Epidermal melanocyte (primary cell): ENCODE data around the gene C19orf81.

Source experiments
- DNase-seq: peaks from one replicate; pipeline ENCODE4 v3.0.0; 2011; ENCODE audit warnings: low spot score; ENCODE audit not compliant: insufficient read length

Gene C19orf81

DNA sequence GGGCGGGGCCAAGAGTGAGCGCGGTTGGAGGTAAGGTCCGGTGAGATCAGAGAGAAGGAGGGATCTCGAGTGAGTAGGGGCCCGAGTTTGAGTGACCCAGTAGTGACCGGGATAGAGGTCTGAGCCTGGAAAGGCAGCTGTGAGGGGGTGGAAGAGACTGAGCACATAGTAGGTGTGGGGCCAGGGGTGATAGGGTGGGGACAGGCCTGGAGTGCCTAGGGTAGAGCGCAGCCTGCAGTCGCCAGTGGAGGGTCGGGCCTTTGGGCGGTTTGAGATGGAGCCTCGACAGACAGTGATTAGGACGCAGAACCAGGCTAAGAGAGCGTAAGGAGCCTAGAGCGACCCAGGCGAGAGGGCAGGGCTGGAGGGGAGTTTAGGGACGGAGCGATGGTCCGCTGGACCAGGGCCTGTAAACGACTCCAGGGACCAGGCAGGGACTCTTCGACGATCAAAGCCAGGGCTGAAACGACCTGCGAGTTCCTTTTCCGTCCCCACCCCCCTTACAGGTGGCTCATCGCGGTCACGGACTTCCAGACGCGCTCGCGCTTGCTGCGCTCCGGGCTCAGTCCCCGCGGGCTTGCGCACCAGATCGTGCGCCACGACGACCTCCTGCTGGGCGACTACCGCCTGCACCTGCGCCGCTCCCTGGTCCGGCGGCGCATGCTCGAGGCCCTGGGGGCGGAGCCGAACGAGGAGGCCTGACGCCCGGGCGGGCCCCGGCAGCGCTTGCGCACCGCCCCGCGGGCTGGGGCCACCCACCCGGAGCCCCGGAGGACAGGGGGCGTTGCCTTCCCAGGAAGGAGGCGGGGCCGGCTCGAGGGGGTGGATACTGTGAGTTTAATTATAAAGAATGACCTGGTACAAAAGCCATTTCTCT lies 9.4 kb downstream of the C19orf81 start:
- no peak for DNase-seq

DNA sequence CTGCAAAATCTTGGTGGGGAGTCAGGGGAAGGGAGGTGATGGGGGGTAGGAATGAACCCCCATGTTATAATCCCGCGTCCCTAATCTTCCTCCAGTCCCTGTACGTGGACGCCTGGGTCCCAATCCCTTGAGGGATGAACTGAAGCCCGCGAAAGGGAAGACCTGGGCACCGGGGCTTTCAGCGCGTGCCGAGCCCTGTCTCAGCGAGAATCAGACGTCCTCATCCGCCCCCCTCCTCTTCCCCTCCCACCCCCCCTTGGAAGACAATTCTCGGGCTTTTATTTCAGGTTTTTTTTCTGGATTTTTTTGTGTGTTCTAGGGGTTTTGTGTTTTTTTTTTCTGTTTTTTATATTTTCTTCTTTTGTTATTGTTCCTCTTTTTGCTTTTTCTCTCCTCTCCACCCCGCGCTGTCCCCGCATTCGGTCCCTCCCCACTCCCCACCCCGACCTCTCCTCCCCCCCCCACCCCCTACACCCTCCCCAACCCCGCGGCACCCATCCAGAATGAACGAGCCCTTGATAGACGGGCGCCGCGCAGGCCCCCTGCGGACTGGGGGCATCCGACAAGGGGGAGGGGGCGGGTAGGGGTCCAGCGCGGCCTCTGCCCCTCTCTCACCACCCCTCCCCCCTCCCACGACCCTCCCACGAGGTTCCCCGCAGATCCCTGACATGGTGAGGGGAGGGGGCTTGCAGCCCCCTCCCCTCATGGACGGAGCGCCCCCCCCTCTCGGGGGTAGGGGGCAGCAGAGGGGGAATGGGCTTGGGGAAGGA lies 10.3 kb downstream of the C19orf81 start:
- no peak for DNase-seq

GRCh38 chr19:50660088-50660366 lies 10.8 kb downstream of the C19orf81 start:
- DNase-seq = no peak

GRCh38 chr19:50661023-50661422 lies 11.8 kb downstream of the C19orf81 start:
- no peak for DNase-seq

DNA sequence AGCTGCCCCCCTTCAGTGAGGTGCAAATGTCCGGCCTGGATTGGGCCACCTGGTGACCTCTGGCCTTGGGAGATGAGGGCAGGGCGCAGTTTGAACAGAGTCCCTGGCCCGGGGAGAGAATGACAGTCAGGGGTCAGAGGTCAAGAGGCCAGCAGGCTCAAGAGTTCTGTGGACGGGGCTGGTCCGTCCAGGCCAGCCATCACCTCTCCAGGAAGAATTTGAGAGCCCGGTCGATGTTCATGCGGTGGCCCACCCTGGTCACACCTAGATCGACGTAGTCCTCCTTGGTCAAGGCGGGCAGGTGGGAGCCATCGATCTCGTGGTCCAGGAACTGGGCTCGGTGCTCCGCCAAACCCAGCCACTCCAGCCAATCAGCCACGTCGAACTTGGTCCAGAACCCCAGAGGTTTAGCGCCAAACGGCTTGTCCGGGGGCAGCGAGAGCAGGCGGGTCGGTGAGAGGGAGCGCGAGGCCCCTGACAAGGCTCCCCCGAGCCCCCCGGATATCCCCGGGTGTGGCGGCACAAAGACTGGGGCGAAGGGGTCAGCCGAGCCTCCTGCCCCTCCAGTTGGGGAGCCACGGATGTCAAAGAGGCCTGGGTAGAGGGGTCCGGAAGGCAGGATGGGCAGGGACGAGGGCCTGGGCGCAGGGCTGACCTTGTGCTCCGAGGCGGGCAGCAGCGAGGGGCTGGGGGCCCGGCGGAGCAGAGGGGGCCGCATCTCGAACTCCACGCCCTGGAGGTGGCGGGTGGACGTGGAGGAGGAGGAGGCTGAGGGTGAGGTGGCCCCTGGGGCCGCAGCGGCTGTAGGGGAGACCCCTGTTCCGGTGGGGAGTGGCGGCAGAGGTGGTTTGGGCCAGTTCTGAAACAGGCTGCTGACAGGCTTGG lies 12.8 kb downstream of the C19orf81 start:
- DNase-seq = no peak

GRCh38 chr19:50662651-50663481 lies 13.6 kb downstream of the C19orf81 start:
- DNase-seq = no peak

- DNase-seq = no peak
Measured at GRCh38 chr19:50663482-50663790, 14.2 kb downstream of the C19orf81 start.

GRCh38 chr19:50664204-50664603 lies 15.0 kb downstream of the C19orf81 start:
- no peak for DNase-seq

- DNase-seq = no peak
Measured at GRCh38 chr19:50666346-50667176, 17.3 kb downstream of the C19orf81 start.

DNA sequence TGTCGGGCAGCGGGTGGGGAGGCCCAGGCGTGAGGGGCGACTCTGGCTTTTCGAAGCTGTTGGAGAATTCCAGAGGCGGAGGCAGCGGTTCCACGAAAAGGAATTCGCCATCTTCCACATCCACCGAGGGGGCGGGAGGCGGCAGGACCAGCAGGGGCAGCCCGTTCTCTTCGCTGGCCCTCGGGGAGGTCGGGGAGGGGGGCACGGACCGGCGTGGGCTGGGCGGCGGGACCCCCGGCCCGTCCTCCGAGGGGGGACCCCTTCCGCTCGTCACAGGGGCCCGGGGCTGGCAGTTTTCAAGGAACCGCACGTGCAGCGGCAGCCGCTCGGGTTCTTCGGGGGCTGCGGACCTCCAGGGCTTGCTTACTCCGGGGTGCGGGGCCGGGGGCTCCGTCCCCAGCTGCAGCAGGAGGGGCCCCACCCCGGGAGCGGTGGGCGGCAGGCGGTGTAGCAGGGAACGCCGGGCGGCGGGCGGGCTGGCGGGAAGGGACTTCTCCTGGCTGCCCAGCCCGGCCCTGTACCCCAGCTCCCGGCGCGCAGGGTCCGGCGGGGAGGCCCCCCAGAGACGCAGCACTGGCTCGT lies 18.0 kb downstream of the C19orf81 start:
- no peak for DNase-seq

DNA sequence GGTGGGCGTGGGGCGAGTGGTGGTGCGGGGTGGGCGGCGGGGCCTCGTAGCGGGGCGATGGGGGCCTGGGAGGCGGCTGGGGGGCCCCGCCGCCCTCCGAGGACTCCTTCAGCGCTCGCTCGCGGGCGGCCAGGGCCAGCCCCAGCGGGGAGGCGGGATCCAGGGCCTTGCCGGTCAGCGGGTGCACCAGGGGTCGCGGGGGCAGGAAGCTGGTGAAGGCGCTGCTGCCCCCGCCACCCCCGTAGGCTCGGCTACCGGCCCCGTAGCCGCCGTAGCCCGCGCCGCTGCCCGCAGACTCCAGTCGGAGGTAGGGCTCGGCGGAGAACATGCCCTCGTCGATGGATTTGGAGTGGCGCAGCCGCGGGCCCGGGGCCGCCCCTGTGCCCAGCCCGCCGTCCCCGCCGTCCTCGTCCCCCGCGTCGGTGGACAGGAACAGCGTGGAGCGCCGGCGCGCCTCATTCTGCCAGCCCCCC lies 18.6 kb downstream of the C19orf81 start:
- DNase-seq = no peak

- no peak for DNase-seq
Measured at GRCh38 chr19:50668416-50668815, 19.2 kb downstream of the C19orf81 start.

GRCh38 chr19:50668879-50669278 lies 19.6 kb downstream of the C19orf81 start:
- DNase-seq = no peak

DNA sequence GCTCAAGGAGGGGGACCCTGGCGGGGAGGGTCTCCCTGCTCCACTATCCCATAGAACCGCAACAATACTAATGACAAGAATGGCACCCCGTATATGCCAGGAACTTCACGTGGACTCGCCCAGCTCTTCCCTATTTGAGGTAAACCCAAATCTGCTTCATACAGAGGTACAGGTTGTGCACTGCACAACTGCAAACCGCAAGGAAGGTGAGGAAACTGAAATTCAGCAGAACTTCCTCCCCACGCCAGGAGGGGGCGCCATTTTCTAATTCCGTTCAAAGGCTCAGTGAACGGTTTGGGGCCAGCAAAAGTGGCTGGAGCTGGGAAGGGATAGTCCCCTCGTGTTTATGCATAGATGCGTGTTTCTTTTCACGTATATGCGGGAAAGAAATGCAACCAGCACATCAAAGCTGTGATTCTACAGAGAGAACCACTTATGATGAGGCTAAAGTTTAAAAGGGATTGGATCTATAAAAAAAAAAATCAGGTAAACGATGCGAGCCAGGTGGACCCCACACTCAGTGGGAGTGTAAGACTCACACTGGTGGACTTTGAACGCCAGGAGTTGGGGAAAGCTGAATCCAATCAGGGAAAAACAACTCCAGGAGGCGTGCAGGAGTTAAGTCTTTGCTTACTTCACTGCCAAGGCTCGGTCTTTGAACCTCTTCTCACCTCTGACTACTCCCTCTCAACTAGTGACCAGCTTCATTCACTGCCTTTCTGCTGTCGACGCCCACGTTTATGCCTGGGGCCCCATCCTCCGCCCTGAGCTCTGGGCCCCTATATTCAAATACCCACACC lies 20.3 kb downstream of the C19orf81 start:
- no peak for DNase-seq

- no peak for DNase-seq
Measured at GRCh38 chr19:50670102-50670380, 20.8 kb downstream of the C19orf81 start.

- no peak for DNase-seq
Measured at GRCh38 chr19:50673118-50673517, 23.9 kb downstream of the C19orf81 start.

GRCh38 chr19:50676625-50677197 lies 27.5 kb downstream of the C19orf81 start:
- no peak for DNase-seq

- DNase-seq = no peak
Measured at GRCh38 chr19:50677636-50678035, 28.4 kb downstream of the C19orf81 start.

- DNase-seq = no peak
Measured at GRCh38 chr19:50678323-50678722, 29.1 kb downstream of the C19orf81 start.
